Body of pancreas (tissue), 4 donors: ENCODE data around the gene ARPP21.

Experiments used
- POLR2A ChIP-seq, 3 donors: fragments of 450-650 bp; IDR thresholded peaks; one replicate each; pipeline ENCODE4 v1.6.1; 2016; ENCODE audit warnings: antibody characterized with exemption in 3 of 3, mild to moderate bottlenecking in 2 of 3
- TF ChIP-seq, protein P1 (sequence below), 7 experiments: fragments of 450-650 bp in 4 of 7; fragments of 200-600 bp in 3 of 7; sonication (generic) in 3 of 7; IDR thresholded peaks; one replicate each; pipeline ENCODE4 v1.5.1; 2016 to 2019; ENCODE audit warnings: antibody characterized with exemption in 7 of 7

DNA sequence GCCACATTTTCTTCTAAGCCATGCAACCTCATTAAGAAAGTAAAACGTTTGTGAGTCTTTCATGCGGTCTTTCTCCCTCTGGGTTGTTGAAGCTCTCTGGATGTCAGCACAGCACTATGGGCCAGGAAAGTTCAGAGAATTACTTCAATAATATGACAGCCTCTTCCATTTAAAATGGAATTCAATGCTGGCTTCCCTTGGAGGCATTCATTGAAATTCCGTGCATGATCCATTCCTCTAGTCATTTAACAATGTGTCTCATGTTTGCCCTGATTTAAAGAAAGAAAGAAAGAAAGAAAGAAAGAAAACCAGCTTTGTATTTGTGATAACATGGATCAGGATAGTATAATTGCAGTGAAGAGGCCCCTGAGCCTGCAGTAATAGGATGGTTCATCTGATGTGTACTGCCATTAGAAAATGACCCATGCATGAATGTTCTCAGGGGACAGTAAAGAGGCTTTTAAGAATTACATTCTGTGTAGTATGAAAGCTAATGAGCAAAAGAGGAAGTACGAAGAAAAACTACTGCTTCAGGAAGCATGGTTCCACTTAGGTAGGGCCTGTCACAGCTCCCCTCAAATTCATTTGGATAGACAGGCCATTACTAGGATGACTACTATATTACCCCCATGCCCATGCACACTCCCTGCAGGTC lies 146.0 kb downstream of the ARPP21 start:
- TF ChIP-seq, protein P1, sequence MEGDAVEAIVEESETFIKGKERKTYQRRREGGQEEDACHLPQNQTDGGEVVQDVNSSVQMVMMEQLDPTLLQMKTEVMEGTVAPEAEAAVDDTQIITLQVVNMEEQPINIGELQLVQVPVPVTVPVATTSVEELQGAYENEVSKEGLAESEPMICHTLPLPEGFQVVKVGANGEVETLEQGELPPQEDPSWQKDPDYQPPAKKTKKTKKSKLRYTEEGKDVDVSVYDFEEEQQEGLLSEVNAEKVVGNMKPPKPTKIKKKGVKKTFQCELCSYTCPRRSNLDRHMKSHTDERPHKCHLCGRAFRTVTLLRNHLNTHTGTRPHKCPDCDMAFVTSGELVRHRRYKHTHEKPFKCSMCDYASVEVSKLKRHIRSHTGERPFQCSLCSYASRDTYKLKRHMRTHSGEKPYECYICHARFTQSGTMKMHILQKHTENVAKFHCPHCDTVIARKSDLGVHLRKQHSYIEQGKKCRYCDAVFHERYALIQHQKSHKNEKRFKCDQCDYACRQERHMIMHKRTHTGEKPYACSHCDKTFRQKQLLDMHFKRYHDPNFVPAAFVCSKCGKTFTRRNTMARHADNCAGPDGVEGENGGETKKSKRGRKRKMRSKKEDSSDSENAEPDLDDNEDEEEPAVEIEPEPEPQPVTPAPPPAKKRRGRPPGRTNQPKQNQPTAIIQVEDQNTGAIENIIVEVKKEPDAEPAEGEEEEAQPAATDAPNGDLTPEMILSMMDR (IDR thresholded peaks at IDR 0.05), result no peak
- no peak for TF ChIP-seq POLR2A (IDR thresholded peaks at IDR 0.05)
